ENCODE measurements around the gene CA11. TPM values are rescaled to one million over a fixed set of nuclear protein-coding genes. Genes with fewer than 3 reads are reported as not detected.

The CA11 gene
- total and polyA plus RNA-seq, 9 of the 15 experiments (the other 6 are each of a cell fraction or from before 2014, with no cell fraction given), result 2.9 to 19.9 (median 8.3) TPM

DNA sequence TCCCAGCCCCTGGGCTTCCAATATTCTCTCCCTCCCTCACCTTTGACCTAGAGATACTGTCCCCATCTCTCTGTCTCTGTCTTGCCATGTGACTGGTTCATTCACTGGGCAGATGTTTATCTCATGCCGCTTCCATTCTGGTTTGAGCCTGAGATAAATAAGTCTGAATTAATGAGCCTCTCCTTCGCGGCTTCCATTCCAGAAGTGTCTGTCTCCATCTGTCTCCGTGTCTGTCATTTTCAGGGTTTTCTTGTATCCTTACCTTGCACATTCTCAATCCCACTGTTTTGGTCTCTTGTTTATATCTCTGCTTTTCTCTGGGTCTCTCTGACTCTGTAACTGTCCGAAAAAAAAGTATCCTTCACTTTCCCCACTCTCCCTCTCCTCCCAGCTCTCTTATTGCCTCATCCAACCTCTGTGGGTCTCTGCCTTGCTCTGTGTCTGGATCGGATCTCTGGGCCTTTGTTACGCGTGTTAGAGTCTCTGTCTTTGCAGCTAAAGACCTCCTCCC, 22.4 kb downstream of the CA11 start (continued):
- TF ChIP-seq ZNF655 (CRISPR knock-in tag; IDR thresholded peaks at IDR 0.05), result no peak
- peak; percentile 67 to 71; a peak in 2 of 4 replicates for TF ChIP-seq MLLT1 (IDR thresholded peaks at IDR 0.05)
- TF ChIP-seq TCFL5 (CRISPR knock-in tag; conservative IDR thresholded peaks at IDR 0.05), result no peak
- TF ChIP-seq PTRF (tag; IDR thresholded peaks at IDR 0.05), result no peak
- no peak for TF ChIP-seq SMAD3 (CRISPR knock-in tag; conservative IDR thresholded peaks at IDR 0.05)
- TF ChIP-seq, protein P1, sequence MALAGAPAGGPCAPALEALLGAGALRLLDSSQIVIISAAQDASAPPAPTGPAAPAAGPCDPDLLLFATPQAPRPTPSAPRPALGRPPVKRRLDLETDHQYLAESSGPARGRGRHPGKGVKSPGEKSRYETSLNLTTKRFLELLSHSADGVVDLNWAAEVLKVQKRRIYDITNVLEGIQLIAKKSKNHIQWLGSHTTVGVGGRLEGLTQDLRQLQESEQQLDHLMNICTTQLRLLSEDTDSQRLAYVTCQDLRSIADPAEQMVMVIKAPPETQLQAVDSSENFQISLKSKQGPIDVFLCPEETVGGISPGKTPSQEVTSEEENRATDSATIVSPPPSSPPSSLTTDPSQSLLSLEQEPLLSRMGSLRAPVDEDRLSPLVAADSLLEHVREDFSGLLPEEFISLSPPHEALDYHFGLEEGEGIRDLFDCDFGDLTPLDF (CRISPR knock-in tag; IDR thresholded peaks at IDR 0.05), result no peak
- TF ChIP-seq ZNF583 (CRISPR knock-in tag; IDR thresholded peaks at IDR 0.05), result no peak; the same call in 1 of the 2 replicates
- 0 out of 2 replicates have a peak, but pooled peaks have one; percentile 45 for TF ChIP-seq MIER1 (IDR thresholded peaks at IDR 0.05; ENCODE audit: low read depth)
- TF ChIP-seq, protein P2, sequence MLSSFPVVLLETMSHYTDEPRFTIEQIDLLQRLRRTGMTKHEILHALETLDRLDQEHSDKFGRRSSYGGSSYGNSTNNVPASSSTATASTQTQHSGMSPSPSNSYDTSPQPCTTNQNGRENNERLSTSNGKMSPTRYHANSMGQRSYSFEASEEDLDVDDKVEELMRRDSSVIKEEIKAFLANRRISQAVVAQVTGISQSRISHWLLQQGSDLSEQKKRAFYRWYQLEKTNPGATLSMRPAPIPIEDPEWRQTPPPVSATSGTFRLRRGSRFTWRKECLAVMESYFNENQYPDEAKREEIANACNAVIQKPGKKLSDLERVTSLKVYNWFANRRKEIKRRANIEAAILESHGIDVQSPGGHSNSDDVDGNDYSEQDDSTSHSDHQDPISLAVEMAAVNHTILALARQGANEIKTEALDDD (IDR thresholded peaks at IDR 0.05), result no peak
- TF ChIP-seq ZNF668 (CRISPR knock-in tag; IDR thresholded peaks at IDR 0.05), result no peak
- no peak for TF ChIP-seq FOXJ3 (CRISPR knock-in tag; IDR thresholded peaks at IDR 0.05)
- TF ChIP-seq, protein P3, sequence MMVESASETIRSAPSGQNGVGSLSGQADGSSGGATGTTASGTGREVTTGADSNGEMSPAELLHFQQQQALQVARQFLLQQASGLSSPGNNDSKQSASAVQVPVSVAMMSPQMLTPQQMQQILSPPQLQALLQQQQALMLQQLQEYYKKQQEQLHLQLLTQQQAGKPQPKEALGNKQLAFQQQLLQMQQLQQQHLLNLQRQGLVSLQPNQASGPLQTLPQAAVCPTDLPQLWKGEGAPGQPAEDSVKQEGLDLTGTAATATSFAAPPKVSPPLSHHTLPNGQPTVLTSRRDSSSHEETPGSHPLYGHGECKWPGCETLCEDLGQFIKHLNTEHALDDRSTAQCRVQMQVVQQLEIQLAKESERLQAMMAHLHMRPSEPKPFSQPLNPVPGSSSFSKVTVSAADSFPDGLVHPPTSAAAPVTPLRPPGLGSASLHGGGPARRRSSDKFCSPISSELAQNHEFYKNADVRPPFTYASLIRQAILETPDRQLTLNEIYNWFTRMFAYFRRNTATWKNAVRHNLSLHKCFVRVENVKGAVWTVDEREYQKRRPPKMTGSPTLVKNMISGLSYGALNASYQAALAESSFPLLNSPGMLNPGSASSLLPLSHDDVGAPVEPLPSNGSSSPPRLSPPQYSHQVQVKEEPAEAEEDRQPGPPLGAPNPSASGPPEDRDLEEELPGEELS (CRISPR knock-in tag; IDR thresholded peaks at IDR 0.05; ENCODE audit: borderline replicate concordance), result 0 out of 2 replicates have a peak, but pooled peaks have one; percentile 54
- TF ChIP-seq RHOXF2B (CRISPR knock-in tag; conservative IDR thresholded peaks at IDR 0.05), result no peak
- TF ChIP-seq POLR2B (IDR thresholded peaks at IDR 0.05; ENCODE audit: low read depth, partially characterized antibody), result no peak
- TF ChIP-seq ZNF785 (CRISPR knock-in tag; IDR thresholded peaks at IDR 0.05), result no peak
- no peak for TF ChIP-seq RFX1 (IDR thresholded peaks at IDR 0.05)
- TF ChIP-seq ZNF707 (CRISPR knock-in tag; conservative IDR thresholded peaks at IDR 0.05), result no peak; the same call in 1 of the 2 replicates
- TF ChIP-seq NCOA1 (IDR thresholded peaks at IDR 0.05; ENCODE audit: low read depth), result peak; percentile 23; the same call in 1 of the 2 replicates
- 0 out of 2 replicates have a peak, but pooled peaks have one; percentile 14 for TF ChIP-seq TOE1 (IDR thresholded peaks at IDR 0.05; ENCODE audit: borderline replicate concordance)
- no peak; the same call in 1 of the 2 replicates for TF ChIP-seq TOE1 (CRISPR knock-in tag; IDR thresholded peaks at IDR 0.05; ENCODE audit: borderline replicate concordance, low read depth)
- no peak for TF ChIP-seq TEAD4 (IDR thresholded peaks at IDR 0.05; ENCODE audit: low read length)
- TF ChIP-seq TEAD4 (CRISPR knock-in tag; IDR thresholded peaks at IDR 0.05; ENCODE audit: borderline replicate concordance), result no peak
- TF ChIP-seq OTX1 (CRISPR knock-in tag; IDR thresholded peaks at IDR 0.05), result peak; percentile 79; the same call in 1 of the 2 replicates
- TF ChIP-seq ZNF212 (CRISPR knock-in tag; IDR thresholded peaks at IDR 0.05), result 0 out of 2 replicates have a peak, but pooled peaks have one; percentile 19

All from K562 (cell line).